Measurements from ENCODE around the gene FAM222A.

- no peak for TF ChIP-seq CTCF (IDR thresholded peaks at IDR 0.05; ENCODE audit: low read length)
- TF ChIP-seq EZH2 (optimal IDR thresholded peaks at IDR 0.05; ENCODE audit: low read depth, low read length), result no peak
- TF ChIP-seq EZH2phosphoT487 (IDR thresholded peaks at IDR 0.05; ENCODE audit: low read length), result no peak
Observed at GRCh38 chr12:109680264-109681005, 33.2 kb upstream of the FAM222A start.

Measured in MM.1S (cell line).